K562 (cell line): ENCODE data around the gene MAML3. TPM values are rescaled to one million over a fixed set of nuclear protein-coding genes. Genes with fewer than 3 reads are reported as not detected.

Source experiments
- E4F1 ChIP-seq: fragments of 250-450 bp; sonication (Bioruptor Pico); IDR thresholded peaks from 2 replicates; pipeline ENCODE4 v1.5.0; 2021; ENCODE audit warnings: mild to moderate bottlenecking, borderline replicate concordance
- RREB1 ChIP-seq: fragments of 250-450 bp; sonication (Bioruptor Pico); IDR thresholded peaks from 2 replicates; pipeline ENCODE4 v1.4.0; 2020
- SMARCE1 ChIP-seq: fragments of 450-650 bp; IDR thresholded peaks from 2 replicates; pipeline ENCODE4 v1.7.1; 2016; ENCODE audit warnings: mild to moderate bottlenecking
- polyA plus RNA-seq, 8 experiments: library from polyadenylated mRNA; depleted of rRNA in 4 of 8; stranded (reverse) in 5 of 8; unstranded in 3 of 8; fragments of >200 nt; fragmentation: Nextera tagmentation in 2 of 8; fragmentation: Illumina TruSeq in 1 of 8; extraction: Ambion mirVana in 2 of 8; extraction: Trizol in 1 of 8; gene quantifications; 2 replicates each; pipeline versions ENCODE4 v1.2.1 to v1.2.3, GENCODE V29; 2011 to 2014; ENCODE audit warnings: inconsistent platforms in 1 of 8, missing spikeins in 1 of 8
- total RNA-seq, 7 experiments: library from RNA; depleted of rRNA in 6 of 7; stranded (reverse); fragments of >200 nt in 6 of 7; fragmentation: Illumina TruSeq in 2 of 7; extraction: Trizol in 2 of 7; gene quantifications; 2 replicates each; pipeline versions ENCODE4 v1.2.1 to v1.2.3, GENCODE V29; 2011 to 2021; ENCODE audit warnings: low replicate concordance in 1 of 7

MAML3 gene
- total and polyA plus RNA-seq, 9 of the 15 experiments (the other 6 are each of a cell fraction or from before 2014, with no cell fraction given): 0.01 to 0.55 (median 0.25) TPM

GRCh38 chr4:140108713-140109230 lies 45.2 kb downstream of the MAML3 start (continued):
- TF ChIP-seq RREB1: no peak
- no peak for TF ChIP-seq SMARCE1
- TF ChIP-seq E4F1: no peak
